K562 (cell line): ENCODE data around the gene MED16. TPM values are rescaled to one million over a fixed set of nuclear protein-coding genes. Genes with fewer than 3 reads are reported as not detected.

ENCODE experiments used
- CREB3L1 ChIP-seq: fragments of 450-650 bp; IDR thresholded peaks from 2 replicates; pipeline ENCODE4 v1.6.1; 2014; ENCODE audit warnings: low read depth, mild to moderate bottlenecking, moderate library complexity, borderline replicate concordance
- FOXK2 ChIP-seq, 2 experiments: fragments of 450-650 bp; IDR thresholded peaks in 1 of 2; conservative IDR thresholded peaks in 1 of 2; 2 replicates each; pipeline ENCODE4 v1.6.1; 2016; ENCODE audit warnings: low read depth in 2 of 2, mild to moderate bottlenecking in 1 of 2
- HDAC1 ChIP-seq, 2 experiments: fragments of 450-650 bp; IDR thresholded peaks; 2 replicates each; pipeline ENCODE4 v1.6.1; 2016 to 2017; ENCODE audit warnings: inconsistent platforms in 1 of 2, mild to moderate bottlenecking in 1 of 2, moderate library complexity in 1 of 2
- NRF1 ChIP-seq, 2 experiments: fragments of 450-650 bp; IDR thresholded peaks in 1 of 2; conservative IDR thresholded peaks in 1 of 2; 2 replicates each; pipeline ENCODE4 v1.6.1; 2014; ENCODE audit warnings: mild to moderate bottlenecking in 2 of 2
- RBBP5 ChIP-seq: fragments of 200-600 bp; sonication (generic); IDR thresholded peaks from 2 replicates; pipeline ENCODE4 v1.6.1; 2012; ENCODE audit warnings: borderline replicate concordance, mild to moderate bottlenecking, low read length, control low read depth, inconsistent platforms; ENCODE audit not compliant: insufficient read depth, poor library complexity, severe bottlenecking
- REST ChIP-seq, 2 experiments: fragments of 450-650 bp; formaldehyde crosslinking in 1 of 2; IDR thresholded peaks; 2 replicates each; pipeline versions ENCODE4 v1.4.0 to v1.6.1; 2014 to 2020; ENCODE audit warnings: mild to moderate bottlenecking in 2 of 2, borderline replicate concordance in 1 of 2, low read depth in 1 of 2
- TAL1 ChIP-seq: fragments of 450-650 bp; IDR thresholded peaks from 2 replicates; pipeline ENCODE4 v1.6.1; 2016; ENCODE audit warnings: mild to moderate bottlenecking
- TCF15 ChIP-seq: fragments of 250-450 bp; sonication (Bioruptor Pico); IDR thresholded peaks from 2 replicates; pipeline ENCODE4 v1.8.0; 2022; ENCODE audit warnings: moderate library complexity, mild to moderate bottlenecking, inconsistent platforms
- TRIM25 ChIP-seq: fragments of 450-650 bp; IDR thresholded peaks from 2 replicates; pipeline ENCODE4 v1.7.0; 2016; ENCODE audit warnings: borderline replicate concordance
- ZNF133 ChIP-seq: fragments of 250-450 bp; sonication (Bioruptor Pico); IDR thresholded peaks from 2 replicates; pipeline ENCODE4 v1.4.0; 2020; ENCODE audit warnings: mild to moderate bottlenecking
- ZNF311 ChIP-seq: fragments of 250-450 bp; sonication (Bioruptor Pico); IDR thresholded peaks from 2 replicates; pipeline ENCODE4 v1.4.0; 2020; ENCODE audit warnings: mild to moderate bottlenecking, moderate library complexity
- ZNF511 ChIP-seq: sonication (generic); formaldehyde crosslinking; IDR thresholded peaks from 2 replicates; pipeline ENCODE4 v1.8.0; 2022; ENCODE audit warnings: mild to moderate bottlenecking, missing genetic modification reagents
- ZSCAN32 ChIP-seq: fragments of 450-650 bp; formaldehyde crosslinking; IDR thresholded peaks from 2 replicates; pipeline ENCODE4 v1.4.0; 2020; ENCODE audit warnings: mild to moderate bottlenecking, moderate library complexity
- polyA plus RNA-seq, 8 experiments: library from polyadenylated mRNA; depleted of rRNA in 4 of 8; stranded (reverse) in 5 of 8; unstranded in 3 of 8; fragments of >200 nt; fragmentation: Nextera tagmentation in 2 of 8; fragmentation: Illumina TruSeq in 1 of 8; extraction: Ambion mirVana in 2 of 8; extraction: Trizol in 1 of 8; gene quantifications; 2 replicates each; pipeline versions ENCODE4 v1.2.1 to v1.2.3, GENCODE V29; 2011 to 2014; ENCODE audit warnings: inconsistent platforms in 1 of 8, missing spikeins in 1 of 8
- total RNA-seq, 7 experiments: library from RNA; depleted of rRNA in 6 of 7; stranded (reverse); fragments of >200 nt in 6 of 7; fragmentation: Illumina TruSeq in 2 of 7; extraction: Trizol in 2 of 7; gene quantifications; 2 replicates each; pipeline versions ENCODE4 v1.2.1 to v1.2.3, GENCODE V29; 2011 to 2021; ENCODE audit warnings: low replicate concordance in 1 of 7

Gene MED16
- total and polyA plus RNA-seq, 9 of the 15 experiments (the other 6 are each of a cell fraction or from before 2014, with no cell fraction given), result 0.89 to 59.9 (median 8.6) TPM

GRCh38 chr19:823565-824121 is 69.3 kb downstream of the MED16 start (continued):
- TF ChIP-seq FOXK2 (conservative IDR thresholded peaks at IDR 0.05 in 1 of 2, IDR thresholded peaks at IDR 0.05 in 1 of 2; ENCODE audit: low read depth in 2 of 2), result peak; percentile 32 to 39; a peak in 1 of 4 replicates
- peak in 1 of 2 experiments; percentile 28; a peak in 1 of 4 replicates for TF ChIP-seq NRF1 (conservative IDR thresholded peaks at IDR 0.05 in 1 of 2, IDR thresholded peaks at IDR 0.05 in 1 of 2)
- 0 out of 2 replicates have a peak, but pooled peaks have one; percentile 26 for TF ChIP-seq ZNF311 (CRISPR knock-in tag)
- no peak for TF ChIP-seq ZNF511
- TF ChIP-seq ZNF133 (CRISPR knock-in tag), result no peak
- TF ChIP-seq RBBP5, result peak; percentile 41
- peak in 1 of 2 experiments; percentile 45; a peak in 1 of 4 replicates for TF ChIP-seq HDAC1 (IDR thresholded peaks at IDR 0.05)
- TF ChIP-seq TAL1, result no peak
- no peak for TF ChIP-seq REST (IDR thresholded peaks at IDR 0.05; ENCODE audit: borderline replicate concordance)
- 0 out of 2 replicates have a peak, but pooled peaks have one; percentile 35 for TF ChIP-seq REST (CRISPR knock-in tag; IDR thresholded peaks at IDR 0.05; ENCODE audit: low read depth)
- no peak for TF ChIP-seq TCF15 (CRISPR knock-in tag)
- 0 out of 2 replicates have a peak, but pooled peaks have one; percentile 25 for TF ChIP-seq CREB3L1
- TF ChIP-seq TRIM25, result no peak
- no peak for TF ChIP-seq ZSCAN32 (CRISPR knock-in tag)
